KOPT-K1 (cell line): ENCODE data around the gene TRABD2B.

Experiments used
- H3K27ac ChIP-seq: fragments of 200-600 bp; sonication (generic); 2 replicates; pipeline ENCODE4 v1.5.1; 2016; ENCODE audit warnings: antibody characterized with exemption, mild to moderate bottlenecking, low read depth, low read length; ENCODE audit not compliant: poor library complexity, severe bottlenecking
- H3K36me3 ChIP-seq: fragments of 200-600 bp; sonication (generic); 2 replicates; pipeline ENCODE4 v1.5.1; 2017; ENCODE audit warnings: antibody characterized with exemption, mild to moderate bottlenecking, low read length, moderate library complexity; ENCODE audit not compliant: insufficient read depth
- H3K9me3 ChIP-seq: fragments of 200-600 bp; sonication (generic); 2 replicates; pipeline ENCODE4 v1.5.1; 2017; ENCODE audit warnings: antibody characterized with exemption, low read length, mild to moderate bottlenecking; ENCODE audit not compliant: insufficient read depth, poor library complexity, severe bottlenecking

The TRABD2B gene

DNA sequence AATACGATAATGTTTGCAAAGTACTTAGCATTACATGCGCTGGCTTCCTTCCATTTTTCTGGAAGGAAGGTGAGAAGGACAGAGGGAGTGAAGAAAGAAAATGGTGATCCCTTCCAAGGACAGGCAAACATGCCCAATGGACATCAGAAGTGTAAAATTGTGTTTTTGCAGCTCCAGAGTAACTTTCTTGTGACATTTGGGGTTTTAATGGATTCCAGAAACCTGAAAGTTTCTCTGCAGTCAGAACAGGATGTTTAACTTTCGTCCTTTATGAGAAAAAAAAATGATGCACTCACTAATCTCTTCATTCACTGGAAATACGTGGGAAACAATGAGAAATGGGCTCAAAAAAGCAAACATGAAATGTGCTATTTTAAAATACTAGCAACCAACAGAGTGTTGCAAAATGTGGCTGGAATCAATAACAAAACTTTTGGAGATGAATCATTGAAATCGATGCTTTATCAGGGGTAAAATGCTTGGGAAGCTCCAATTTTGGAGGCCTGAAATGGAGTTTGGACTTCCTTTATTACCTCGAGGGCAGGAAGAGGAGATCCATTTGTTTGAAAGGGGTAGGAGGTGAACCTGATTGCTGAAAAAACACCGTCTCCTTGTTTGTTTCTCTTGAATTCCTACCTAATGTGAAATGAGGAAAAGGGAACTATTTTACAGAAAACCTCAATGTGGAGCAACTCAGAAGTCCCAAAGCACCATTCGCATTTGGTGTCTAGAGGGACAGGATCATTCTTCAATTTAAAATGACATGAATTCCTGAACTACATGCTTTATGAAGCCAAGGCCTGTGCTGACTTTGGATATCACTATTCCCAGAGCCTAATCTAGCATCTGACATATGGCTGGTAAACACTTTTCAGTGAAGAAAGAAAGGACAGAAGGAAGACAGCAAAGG lies 129.5 kb downstream of the TRABD2B start:
- Histone ChIP-seq H3K9me3 (no peaks in the 10 kb centered on the region), H3K36me3 (no peaks in the 10 kb centered on the region), H3K27ac (no peak overlapping the region)

DNA sequence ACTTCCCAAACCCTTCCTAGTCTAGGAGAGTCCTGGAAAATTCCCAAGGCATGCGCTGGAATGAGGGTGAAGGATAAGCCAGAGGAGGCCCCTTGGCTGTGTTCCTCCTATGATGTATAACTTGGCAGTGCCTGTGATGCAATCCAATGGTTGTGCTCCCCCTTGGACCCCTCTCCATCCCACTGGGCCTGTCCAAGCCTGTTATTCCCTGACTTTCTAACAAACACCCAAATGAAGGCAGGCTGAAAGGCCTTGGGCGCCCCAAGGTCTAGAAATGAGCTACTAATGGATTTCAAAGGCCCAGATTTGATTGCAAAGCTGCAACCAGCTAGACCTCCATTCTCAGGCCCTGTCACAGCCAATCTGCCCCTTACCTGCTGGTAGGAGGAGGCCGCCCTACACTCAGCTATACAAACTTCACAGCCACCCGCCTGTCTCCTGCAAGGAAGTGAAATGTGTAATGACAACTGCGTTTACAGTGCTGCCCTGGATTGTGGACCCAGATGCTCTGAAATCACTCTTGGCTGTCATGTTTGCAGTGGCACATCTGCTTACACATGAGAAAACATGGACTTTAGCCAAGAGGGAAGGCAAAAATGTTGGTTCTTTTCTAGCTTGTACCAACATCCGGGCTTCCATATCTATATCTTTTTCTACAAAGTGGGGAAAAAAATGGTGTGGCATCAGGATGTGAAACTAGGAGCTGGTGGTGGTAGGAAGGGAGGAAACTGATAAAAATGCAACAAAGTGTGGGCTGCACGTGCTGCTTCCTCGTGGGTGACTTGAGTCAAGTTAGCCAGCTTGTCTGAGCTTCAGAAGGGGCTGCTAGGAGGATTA lies 130.4 kb downstream of the TRABD2B start:
- Histone ChIP-seq H3K9me3 (no peaks in the 10 kb centered on the region), H3K36me3 (no peaks in the 10 kb centered on the region), H3K27ac (no peak overlapping the region)

DNA sequence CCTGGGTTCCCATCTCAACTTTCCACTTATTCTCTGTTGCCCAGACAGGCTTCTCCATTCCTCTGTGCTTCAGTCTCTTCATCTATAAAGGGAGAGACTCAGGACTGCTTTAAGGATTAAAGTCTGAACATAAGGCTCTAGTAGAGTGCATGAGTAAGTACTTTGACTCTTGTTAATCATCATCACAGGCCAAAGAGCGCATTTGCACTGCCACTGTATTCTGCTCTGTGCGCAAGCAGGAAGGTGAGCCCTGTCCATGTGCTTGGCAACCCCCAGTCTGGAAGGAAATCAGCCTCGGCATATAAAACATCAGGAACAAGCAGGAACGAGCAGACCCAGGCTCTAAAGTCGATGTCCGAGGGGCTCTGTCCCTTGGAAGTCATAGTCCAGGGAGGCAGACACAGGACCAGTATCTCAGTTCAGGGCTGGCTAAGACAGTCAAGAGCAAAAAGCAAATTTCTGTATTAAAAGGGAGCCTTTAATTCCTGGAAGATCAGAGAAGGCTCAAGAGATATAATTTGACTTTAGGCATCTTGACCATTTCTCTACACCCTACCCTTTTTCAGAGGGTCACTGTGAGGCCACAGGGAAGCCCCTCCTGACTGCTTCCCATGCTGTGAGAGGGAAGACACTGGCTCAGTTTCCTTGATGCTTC lies 131.2 kb downstream of the TRABD2B start:
- H3K27ac ChIP-seq: no peak overlapping the region
- no peaks in the 10 kb centered on the region for H3K36me3 ChIP-seq

DNA sequence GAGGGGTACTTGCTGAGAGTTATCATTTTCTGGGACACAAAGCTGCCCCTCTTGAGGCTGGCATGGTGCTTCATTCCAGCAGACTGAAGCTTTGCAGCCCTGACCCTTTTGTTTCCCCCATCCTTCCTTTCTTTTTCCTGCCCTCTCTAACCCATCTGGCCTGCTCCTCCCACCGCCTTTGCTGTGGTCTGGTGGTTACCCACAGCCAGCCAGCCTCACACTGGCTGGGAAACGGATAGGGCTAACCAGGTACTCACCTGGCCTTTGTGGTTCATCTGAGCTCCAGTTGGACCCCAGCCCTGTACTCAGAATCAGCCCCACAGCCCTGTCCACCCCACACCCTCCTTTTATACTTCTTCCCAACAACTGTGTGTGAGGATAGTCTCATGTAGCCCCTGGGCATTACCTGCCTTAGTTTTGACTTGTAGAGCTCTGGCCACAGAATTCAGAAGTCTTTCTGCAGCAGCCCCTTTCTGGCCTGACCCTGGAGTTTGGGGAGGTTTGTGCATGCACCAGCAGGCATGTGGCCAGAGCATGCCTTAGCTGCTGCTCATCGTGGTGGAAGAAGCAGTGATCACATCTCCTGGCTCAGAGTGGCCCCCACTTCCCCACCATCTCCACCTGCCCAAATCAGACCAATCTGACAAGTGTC lies 138.0 kb downstream of the TRABD2B start:
- Histone ChIP-seq H3K27ac (no peak overlapping the region), H3K36me3 (no peaks in the 10 kb centered on the region), H3K9me3 (no peaks in the 10 kb centered on the region)

More for the DNA sequence above, 131.2 kb downstream of the TRABD2B start:
- no peaks in the 10 kb centered on the region for H3K9me3 ChIP-seq

DNA sequence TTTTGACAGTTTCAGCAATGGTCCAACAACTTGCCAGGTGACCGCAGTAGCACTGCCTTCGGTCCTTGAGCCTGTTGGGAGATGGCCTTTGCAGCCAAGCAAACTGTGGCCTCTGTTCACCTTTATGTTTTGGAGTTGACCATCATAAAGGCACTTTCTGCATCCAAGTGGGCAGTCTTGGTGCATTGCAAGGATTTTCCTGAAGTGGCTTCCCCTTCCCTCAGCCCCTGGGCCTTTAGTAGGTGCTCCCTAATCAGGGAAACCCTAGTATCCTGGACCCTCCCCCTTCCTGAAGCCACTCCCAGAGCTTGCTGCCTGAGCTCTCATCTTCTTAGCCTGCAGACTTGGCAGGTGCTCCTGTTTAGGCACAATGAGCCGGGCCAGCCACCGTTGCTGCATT lies 140.2 kb downstream of the TRABD2B start:
- H3K27ac ChIP-seq: no peak overlapping the region
- no peaks in the 10 kb centered on the region for H3K36me3 ChIP-seq
- H3K9me3 ChIP-seq: no peaks in the 10 kb centered on the region

DNA sequence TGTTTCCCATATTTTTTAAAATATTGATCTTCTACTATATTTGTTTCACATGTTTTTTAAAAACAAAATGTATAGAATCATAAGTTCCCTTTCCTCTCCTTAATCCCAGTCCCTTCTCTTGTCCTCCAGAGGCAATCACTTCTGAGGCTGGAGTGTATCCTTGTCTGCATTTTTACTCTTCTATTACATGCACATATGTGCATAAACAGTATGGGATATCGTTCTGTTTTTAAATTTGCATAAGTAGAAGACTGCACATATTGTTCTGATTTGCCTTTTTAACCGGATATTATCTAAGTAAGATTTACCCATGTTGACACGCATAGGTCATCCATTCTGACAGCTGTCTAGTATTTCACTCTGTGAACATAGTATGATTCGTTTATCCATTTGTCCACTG lies 142.0 kb downstream of the TRABD2B start:
- Histone ChIP-seq H3K36me3 (no peaks in the 10 kb centered on the region), H3K27ac (no peak overlapping the region)

DNA sequence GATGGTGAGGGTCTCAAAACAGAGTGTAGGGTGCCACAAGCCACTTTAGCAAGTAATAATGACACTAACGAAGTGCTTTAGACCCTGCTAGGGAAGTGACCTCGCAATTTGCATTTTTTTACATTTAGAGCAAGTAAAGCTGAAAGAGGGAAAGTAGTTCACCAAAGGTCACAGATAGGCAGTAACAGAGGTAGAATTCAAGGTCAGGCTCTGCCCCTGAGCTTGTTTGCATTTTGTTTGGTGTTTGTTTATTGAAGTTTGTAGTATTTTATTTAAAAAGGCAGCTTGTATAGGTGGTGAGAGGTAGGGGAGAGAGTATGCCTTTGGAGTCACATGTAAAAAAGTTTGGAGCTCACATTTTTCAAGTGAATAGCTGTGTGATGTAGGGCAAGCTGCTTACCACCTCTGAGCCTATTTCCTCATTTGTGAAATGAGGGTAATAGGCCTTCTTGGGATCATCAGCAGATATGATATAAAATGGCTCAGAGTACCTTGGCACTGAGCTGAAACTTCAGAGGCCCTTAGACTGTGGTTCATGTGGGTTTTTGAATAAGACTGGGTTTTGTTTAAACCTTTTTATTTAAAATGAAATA lies 142.5 kb downstream of the TRABD2B start:
- H3K9me3 ChIP-seq: no peaks in the 10 kb centered on the region
- H3K27ac ChIP-seq: no peak overlapping the region
- no peaks in the 10 kb centered on the region for H3K36me3 ChIP-seq

More for the DNA sequence above, 142.0 kb downstream of the TRABD2B start:
- H3K9me3 ChIP-seq: no peaks in the 10 kb centered on the region

DNA sequence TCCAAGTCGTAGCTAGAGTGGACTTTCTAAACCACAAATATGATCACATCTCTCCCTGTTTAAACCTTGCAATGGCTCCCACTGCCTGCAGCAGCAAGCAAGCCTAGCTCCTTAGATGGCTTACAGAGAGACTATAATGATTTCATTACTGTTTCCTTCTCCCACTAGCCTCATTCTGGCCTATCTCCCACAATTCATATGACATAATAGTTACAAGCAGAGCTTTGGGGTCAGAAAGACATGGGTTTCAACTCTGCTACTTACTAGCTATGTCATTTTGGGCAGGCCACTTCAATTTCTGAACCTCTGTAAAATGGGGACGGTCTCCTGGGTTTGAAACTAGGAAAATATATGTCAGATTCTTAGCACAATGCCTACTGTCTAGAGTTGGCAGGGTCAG lies 143.3 kb downstream of the TRABD2B start:
- Histone ChIP-seq H3K9me3 (no peaks in the 10 kb centered on the region), H3K36me3 (no peaks in the 10 kb centered on the region), H3K27ac (no peak overlapping the region)

DNA sequence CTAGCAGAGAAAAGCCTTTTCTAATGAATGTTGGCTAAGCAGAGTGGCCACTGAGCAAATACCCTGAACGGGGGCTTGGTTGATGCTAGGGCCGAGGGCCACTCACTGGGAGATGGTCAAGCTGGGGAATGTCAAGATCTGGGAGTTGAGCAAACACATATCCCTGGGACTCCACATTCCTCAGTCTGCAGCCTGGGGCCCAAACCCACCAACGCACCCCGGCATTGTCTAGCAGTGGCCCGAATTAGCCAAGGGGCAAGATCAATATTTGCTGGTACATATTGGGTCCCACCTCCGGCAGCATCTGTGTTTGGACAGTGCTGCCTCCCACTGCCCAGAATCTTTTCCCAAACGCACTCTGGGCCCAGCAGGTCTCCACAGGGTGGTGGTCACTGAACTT lies 144.1 kb downstream of the TRABD2B start:
- Histone ChIP-seq H3K27ac (no peak overlapping the region), H3K9me3 (no peaks in the 10 kb centered on the region), H3K36me3 (no peaks in the 10 kb centered on the region)

DNA sequence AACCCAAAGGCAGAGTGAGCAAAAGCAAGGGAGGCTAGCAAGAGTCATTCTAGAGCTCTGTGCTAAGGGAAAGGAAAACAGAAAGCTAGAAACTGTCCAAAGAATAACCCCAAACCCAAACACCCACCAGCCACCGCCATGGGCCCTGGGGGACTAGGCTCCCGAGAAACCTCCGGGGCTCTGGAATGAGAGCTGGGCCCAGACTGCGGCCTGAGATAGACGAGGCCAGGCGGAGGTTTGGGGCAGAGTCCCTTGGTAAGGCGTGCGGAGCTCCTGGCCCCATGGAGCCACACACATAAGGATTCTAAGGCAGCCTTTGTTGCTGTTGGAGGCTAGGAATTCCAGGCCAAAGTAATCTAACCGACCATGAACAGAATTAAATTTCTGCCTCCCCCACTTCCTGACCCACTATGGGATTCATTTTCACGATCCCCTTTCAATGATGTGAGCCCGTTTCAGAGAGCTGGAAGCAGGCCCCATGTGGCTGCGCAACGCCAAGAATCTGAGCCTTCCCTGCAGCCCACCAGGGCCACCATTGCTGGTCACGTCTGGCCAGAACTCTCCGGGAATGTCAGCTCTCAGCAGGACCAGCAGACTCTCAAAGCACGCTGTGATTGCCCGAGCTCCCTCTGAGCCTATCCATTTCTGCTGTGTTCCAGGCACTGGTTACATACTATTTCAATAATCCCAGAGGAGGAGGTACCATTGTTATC lies 145.0 kb downstream of the TRABD2B start:
- H3K9me3 ChIP-seq: no peaks in the 10 kb centered on the region
- H3K36me3 ChIP-seq: no peaks in the 10 kb centered on the region
- no peak overlapping the region for H3K27ac ChIP-seq

DNA sequence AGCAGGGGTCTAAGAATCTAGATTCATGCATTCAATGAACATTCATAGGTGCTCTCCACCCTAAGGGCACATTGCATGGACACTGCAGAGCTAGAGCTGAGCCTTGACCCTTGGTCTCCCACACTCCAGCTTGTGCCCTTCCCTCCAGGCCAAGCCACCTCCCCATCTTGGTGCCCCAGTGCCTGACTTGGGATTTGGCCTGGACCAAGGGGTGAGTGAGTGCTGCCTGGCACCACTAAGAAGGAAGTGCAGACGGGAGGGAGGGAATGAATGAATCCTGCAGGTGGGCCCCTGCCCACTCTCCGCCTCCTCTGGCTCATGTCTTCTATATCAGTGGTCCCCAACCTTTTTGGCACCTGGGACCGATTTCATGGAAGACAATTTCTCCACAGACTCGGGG lies 146.7 kb downstream of the TRABD2B start:
- Histone ChIP-seq H3K9me3 (no peaks in the 10 kb centered on the region), H3K27ac (no peak overlapping the region), H3K36me3 (no peaks in the 10 kb centered on the region)

DNA sequence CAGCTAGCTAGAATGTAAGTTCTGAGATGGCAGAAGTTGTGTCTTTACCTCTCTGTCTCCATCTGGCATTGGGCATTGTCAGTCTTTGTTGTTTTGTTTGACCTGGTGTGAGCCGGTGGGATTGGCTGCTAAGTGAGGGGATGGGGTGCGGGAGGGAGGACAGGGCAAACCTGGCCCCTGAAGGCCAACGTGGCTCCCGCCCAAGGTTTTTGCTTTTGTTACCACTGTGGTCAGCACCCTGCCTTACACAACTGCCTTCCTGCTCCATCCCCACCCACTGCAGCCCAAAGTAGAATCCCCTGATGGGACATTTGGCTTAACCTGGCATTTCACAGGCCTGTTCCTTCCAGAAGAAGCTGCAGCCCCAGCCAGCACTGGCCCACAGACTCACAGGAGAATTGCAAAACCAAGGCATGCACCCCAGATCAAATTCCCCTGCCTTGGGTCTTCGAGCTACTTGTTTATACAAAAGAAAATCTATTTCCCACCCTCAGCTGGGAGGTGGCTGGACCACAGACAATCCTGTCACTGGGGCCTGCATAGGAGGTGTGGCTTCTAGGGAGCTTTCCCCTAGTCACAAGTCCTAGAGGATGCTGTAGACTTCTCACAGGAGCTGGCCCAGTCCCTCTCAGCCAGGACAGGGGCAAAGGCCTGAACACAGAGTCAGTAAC lies 147.5 kb downstream of the TRABD2B start:
- H3K27ac ChIP-seq: no peak overlapping the region
- H3K9me3 ChIP-seq: no peaks in the 10 kb centered on the region
- H3K36me3 ChIP-seq: no peaks in the 10 kb centered on the region

DNA sequence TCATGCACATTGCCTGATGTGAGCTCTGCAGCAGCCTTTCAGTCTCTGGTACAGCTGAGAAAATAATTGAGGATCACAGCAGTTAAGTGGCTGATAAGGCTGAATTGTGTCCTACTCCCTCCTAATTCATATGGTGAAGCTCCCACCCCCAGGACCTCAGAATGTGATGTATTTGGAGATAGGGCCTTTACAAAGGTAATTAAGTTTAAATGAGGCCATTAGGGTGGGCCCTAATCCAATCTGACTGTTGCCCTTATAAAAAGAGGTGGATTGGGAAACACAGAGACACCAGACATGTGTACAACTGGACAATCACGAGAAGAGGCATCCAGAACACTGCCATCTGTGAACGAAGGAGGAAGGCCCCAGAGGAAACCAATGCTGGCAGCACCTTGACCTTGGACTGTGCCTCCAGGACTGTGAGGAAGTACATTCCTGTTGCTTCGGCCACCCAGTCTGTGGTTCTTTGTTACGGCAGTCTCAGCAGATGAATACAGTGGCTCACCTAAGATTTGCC lies 148.1 kb downstream of the TRABD2B start:
- Histone ChIP-seq H3K9me3 (no peaks in the 10 kb centered on the region), H3K27ac (no peak overlapping the region), H3K36me3 (no peaks in the 10 kb centered on the region)
